SKM-1 treated with dmso at 0.1 percent for 144 hours (cell line): ENCODE measurements around the gene MAGEA1.
"Not testable (repeated sequence)": the region's sequence is repeated elsewhere in the genome, so short reads cannot be mapped to it uniquely, and the experiment has no call there.

ENCODE experiments used
- DNase-seq: peaks from one replicate; lab custom pipeline; 2025; ENCODE audit not compliant: unreplicated experiment; lab: John Stamatoyannopoulos, UW

MAGEA1 gene, protein sequence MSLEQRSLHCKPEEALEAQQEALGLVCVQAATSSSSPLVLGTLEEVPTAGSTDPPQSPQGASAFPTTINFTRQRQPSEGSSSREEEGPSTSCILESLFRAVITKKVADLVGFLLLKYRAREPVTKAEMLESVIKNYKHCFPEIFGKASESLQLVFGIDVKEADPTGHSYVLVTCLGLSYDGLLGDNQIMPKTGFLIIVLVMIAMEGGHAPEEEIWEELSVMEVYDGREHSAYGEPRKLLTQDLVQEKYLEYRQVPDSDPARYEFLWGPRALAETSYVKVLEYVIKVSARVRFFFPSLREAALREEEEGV

GRCh38 chrX:153179131-153179530, at the start of gene MAGEA1:
MAGEA1 (plus strand) TSS chrX:153179284; CDS start chrX:153182390, 3,106 bp downstream.
- no peak for DNase-seq

DNA sequence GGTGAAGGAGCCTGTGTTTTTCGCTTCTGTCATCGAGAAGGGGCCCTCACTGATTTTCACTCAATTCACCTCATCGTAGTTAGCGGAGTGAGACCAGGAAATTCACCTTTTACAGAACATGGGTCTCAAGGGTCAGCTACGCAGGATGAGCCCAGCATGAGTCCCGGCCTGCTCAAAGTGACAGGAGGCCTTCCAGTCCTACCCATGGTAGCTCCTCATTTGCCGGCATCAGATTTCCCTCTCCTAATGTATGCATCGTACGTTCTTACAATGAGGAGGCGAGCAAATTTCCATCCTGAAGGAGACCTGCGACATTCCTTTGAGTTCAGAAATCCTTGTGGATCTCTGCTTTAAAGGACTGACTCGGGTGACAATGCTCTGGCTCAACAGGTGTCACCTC, 46.2 kb upstream of the MAGEA1 start:
- DNase-seq, result not testable (repeated sequence)

GRCh38 chrX:153139074-153139473, 40.0 kb upstream of the MAGEA1 start:
- DNase-seq, result not testable (repeated sequence)

- DNase-seq, result not testable (repeated sequence)
Measured at GRCh38 chrX:153146288-153146687, 32.8 kb upstream of the MAGEA1 start.

- no peak for DNase-seq
Measured at GRCh38 chrX:153153516-153153915, 25.6 kb upstream of the MAGEA1 start.

GRCh38 chrX:153157450-153157849, 21.6 kb upstream of the MAGEA1 start:
- no peak for DNase-seq

DNA sequence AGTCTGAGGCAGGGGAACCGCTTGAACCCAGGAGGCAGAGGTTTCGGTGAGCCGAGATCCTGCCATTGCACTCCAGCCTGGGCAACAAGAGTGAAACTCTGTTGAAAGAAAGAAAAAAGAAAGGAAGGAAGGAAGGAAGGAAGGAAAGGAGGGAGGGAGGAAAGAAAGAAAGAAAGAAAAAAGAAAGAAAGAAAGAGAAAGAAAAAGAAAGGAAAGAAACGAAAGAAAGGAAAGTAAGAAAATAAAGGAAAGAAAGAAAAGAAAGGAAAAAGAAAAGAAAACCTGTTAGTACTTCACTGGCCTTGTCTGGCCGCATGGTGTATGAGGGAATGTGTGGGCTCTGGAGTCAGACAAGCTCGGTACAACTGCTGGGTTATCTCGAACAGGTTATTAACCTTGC, 20.8 kb upstream of the MAGEA1 start:
- DNase-seq, result no peak

DNA sequence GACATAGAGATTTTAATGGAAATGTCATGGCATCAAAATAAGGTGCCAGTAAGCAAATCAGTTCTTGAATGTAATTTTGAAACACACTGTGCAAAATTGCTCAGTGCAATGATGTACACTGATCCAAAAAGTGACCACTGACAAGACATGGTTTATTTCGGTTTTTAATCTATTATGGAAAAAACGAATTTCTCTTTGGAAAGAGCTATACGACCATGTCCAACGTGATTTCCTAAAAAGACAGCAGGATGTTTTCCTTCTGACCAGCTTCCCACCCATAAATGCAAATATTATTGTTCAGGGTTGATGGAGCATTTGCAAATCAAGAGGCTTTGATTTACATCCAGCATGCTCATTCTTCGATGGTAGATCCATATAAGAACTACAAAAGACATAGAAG, 17.1 kb upstream of the MAGEA1 start:
- DNase-seq, result no peak

DNA sequence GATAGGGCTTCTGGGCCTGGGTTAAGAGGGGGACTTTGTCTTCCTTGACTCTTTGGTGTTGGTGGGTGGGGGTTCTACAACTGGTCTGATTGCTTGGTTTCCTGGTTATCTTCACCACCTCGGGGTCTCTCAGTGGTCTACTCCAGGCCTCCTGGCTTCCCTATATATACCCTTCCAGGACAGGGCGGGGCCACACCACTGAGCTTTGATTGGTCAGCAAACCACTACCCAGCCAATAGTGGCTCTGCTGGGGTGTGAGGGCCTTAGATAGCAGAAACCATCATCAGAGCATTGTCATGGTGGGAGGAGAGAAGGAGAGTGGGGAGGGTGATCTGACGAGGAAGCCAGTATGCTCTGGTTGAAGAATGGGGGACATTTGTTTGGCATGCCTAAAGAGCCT, 14.4 kb upstream of the MAGEA1 start:
- no peak for DNase-seq

GRCh38 chrX:153168423-153168822, 10.7 kb upstream of the MAGEA1 start:
- DNase-seq, result not testable (repeated sequence)

DNA sequence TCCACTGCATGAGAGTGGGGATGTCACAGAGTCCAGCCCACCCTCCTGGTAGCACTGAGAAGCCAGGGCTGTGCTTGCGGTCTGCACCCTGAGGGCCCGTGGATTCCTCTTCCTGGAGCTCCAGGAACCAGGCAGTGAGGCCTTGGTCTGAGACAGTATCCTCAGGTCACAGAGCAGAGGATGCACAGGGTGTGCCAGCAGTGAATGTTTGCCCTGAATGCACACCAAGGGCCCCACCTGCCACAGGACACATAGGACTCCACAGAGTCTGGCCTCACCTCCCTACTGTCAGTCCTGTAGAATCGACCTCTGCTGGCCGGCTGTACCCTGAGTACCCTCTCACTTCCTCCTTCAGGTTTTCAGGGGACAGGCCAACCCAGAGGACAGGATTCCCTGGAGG, 2.7 kb downstream of the MAGEA1 start:
- DNase-seq, result no peak

DNA sequence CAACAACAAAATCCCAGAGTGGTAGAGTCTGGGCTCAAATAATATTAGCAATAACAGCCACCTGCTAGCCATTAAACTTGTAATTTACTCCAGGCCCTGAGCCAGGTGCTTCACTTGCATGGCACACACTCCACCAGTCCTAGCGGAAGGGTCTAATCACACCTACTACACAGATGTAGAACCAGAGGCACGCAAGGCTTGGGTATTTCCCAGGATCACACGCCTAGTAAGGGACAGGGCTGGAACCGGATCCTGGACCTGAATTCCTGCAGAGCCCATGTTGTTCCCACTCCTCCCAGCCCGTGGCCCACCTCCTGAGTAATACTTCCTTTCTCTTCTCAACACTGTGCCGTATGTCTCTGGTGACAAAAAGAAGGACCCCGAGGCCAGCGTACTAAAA, 5.7 kb downstream of the MAGEA1 start:
- no peak for DNase-seq

GRCh38 chrX:153190381-153190780, 11.3 kb downstream of the MAGEA1 start:
- no peak for DNase-seq

DNA sequence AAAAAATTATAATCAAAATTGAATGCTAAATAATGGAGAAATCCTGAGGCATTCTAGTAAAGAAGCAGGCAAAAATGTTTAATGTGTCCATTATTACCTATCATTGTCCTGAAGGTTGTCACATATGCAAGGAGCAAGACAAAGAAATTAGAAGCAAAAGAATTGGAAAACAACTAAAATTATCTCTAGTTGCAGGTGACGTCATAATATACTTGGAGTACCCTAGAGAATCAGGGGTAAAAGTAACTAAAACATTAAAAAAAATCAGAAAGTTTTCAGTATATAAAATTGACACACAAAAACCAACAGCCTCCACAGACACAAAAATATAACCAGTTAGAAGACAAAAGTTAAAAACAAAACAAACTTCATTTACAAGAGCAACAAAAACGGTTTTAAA, 21.4 kb downstream of the MAGEA1 start:
- DNase-seq, result no peak

GRCh38 chrX:153206425-153207046, 27.5 kb downstream of the MAGEA1 start:
- DNase-seq, result no peak

DNA sequence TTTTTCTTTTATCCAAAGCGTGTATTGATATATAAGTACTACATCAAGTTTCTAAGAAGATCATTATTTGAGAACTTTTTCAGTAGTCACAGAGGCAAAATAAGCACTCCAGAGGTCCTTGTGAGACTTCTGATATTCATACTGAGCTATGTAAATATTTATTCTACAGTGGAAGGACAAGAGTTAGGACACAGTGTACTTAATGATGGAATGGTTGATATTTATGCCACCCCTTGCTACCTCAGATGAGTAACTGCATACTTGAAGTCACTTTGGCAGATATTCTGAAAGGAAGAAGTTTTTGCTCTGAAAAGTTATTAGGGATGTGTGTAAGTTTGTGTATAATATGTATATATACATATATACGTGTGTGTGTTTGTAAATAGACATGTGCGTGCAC, 30.3 kb downstream of the MAGEA1 start:
- DNase-seq, result no peak

DNA sequence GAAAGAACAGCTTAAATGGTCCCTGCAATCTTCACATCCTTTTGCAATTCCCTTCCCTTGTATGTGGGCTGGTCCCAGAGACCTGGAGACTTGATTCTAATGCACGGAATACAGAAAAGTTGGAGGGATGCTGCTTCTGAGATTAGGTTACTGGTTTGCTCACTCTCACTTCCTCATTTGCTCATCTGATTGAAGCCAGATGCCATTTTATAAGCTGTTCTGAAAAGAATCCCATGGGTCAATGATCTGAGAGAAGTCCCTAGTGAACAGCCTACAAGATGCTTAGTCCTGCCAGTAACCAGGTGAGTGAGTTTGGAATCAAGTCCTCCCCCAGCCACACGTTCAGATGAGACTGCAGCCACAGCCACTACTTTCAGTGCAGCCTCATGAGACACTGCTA, 35.9 kb downstream of the MAGEA1 start:
- DNase-seq, result no peak

- no peak for DNase-seq
Measured at GRCh38 chrX:153216926-153217325, 37.8 kb downstream of the MAGEA1 start.

DNA sequence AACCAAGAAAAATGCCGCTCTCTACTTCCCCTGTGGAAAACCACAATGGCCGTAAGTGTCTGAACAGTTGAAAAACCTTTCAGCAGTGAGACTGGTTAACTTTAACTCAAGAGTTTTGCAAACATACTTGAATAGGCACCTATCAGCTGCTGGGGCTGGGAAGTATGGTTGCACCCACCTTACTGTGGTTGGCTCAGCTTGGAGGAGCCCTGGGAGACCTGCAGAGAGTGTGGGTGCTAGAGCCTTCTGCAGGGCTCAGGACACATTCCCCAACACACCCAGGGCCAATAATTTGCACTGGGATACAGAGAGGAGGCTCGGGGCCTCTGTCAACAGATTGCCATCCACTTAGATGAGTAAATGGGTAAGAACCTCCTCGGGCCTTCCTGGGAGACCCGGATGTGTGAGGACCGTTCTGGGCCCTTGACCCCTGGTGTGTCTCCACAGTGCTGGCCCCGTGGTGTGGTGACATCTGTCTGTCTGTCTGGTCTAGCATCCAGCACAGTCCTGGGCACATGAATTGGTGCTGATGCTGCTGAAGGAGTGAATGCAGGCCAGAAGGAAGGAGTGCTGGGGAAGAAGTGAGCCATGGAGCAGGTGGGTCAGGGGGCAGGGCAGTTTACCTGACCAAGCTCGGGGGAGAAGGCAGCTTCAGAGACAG, 46.5 kb downstream of the MAGEA1 start:
- DNase-seq, result no peak

DNA sequence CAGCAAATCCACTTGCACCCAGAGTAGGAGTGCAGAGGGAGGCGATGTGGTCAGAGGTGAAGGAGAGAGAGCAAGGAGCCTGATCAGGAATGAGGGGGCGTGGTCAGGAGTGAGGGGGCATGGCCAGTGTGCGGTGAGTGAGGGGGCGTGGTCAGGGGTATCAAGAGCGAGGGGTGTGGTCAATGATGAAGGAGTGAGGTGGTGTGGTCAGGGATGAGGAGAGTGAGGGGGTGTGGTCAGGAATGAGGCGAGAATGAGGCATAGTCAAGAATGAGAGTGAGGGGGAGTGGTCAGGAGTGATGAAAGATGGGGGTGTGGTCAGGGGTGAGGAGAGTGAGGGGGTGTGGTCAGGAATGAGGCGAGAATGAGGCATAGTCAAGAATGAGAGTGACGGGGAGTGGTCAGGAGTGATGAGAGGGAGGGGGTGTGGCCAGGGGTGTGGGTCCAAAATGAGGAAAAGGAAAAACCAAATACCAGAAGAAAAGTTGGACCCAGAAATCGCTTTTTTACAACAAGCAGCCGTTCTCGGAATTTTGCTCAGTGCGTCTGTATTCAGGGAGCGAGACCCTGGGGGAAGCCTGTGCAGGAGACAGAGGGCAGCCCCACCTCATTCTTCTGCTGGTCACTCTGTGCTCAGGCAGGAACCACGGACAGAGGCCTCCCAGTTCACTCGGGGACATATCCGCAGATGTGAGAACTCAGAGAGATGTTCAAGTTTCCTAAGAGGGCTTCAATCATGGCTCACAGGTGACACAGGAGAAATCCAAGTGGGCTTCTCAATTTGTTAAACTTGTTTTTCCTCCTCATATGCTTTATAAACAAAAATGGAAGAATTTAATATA, 47.5 kb downstream of the MAGEA1 start:
- no peak for DNase-seq
